ENCODE data around the gene CDR2L.
"Not testable (repeated sequence)": the region's sequence is repeated elsewhere in the genome, so short reads cannot be mapped to it uniquely, and the experiment has no call there.

The CDR2L gene

GRCh38 chr17:74959826-74960515, 27.5 kb upstream of the CDR2L start:
- no peak for DNase-seq

DNA sequence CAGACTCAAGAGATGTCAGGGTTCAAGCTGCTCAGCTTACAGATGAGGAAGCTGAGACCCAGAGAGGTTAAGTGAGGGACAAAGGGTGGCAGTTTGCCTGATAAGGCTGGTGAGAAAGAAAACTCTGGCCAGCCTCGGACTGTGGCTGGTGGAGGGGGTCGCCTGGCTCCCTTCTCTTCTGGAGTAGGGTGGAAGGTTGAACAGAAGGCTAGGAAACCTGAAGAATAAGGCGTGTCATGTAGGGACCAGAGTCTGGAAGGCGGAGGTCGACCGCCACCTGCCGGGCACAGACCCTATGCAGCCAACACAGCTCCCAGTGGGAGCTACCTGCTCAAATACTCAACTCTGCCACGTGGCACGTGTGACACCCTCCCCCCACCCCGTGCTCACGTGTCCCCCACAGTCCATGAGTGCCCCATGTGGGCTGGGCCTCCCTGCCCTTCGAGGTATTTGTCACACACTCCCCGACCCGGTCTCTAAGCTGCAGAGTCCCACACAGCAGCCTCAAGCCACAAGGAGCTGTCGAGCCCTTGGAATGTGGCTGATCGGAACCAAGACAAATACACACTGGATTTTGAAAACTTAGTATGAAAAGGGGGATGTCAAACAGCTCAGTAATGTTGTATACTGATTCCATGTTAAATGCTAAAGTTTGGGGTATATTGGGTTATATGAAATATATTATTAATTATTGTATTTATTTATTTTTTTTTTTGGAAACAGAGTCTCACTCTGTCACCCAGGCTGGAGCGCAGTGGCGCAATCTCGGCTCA, 26.7 kb upstream of the CDR2L start:
- peak; percentile 6 for DNase-seq

DNA sequence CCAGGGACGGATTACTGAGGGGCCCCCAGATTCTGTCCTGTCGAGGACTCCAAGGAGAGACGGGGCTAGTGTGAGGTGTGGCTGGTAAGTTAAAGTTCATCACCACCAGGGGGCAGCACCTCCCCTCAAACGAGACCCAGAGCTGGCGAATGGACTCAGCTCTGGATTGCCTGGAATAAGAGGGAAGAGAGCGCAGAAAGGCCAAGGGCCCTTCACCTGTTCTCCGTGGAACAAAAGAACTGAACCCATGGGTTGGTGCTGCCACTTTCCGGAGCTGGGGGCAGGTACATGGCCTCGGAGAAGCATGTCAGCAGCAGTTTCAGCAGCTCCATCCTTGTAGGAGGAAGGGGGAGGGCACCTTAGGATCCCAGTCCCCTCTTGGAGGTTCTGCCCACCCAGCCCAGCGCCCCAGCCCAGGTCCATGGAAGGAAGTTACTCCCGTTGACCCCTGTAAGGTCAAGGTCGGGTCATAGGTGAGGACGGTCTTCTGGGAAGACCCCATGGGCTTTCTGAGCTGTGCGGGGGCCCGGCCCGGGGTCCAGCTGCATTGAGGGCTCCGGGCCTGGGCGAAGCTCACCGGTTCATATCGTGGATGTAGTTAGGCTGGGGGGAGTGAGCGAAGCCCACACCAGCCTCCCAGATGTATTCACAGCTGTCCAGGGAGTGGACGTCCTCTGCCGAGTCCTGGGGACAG, 25.6 kb upstream of the CDR2L start:
- peak; percentile 68 for DNase-seq

GRCh38 chr17:74962622-74963394, 24.6 kb upstream of the CDR2L start:
- no peak for DNase-seq

DNA sequence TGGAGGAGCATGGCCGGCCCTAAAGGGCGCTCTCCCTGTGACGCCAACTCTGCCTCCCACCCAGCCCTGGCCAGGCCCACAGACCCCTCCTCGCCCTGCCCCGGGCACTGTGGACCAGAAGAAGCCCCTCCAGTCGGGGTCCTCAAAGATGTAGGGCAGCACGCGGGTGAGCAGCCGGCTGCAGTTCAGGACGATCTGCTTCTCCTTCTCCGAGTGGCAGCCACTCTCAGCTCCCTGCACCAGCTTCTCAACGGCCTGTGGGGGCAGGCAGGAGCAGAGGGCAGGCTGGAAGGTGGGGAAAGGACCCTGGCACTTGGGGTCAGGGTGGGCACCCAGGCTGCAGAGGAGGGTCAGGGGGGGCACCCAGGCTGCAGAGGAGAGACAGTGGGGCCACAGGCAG, 23.8 kb upstream of the CDR2L start:
- DNase-seq, result no peak

DNA sequence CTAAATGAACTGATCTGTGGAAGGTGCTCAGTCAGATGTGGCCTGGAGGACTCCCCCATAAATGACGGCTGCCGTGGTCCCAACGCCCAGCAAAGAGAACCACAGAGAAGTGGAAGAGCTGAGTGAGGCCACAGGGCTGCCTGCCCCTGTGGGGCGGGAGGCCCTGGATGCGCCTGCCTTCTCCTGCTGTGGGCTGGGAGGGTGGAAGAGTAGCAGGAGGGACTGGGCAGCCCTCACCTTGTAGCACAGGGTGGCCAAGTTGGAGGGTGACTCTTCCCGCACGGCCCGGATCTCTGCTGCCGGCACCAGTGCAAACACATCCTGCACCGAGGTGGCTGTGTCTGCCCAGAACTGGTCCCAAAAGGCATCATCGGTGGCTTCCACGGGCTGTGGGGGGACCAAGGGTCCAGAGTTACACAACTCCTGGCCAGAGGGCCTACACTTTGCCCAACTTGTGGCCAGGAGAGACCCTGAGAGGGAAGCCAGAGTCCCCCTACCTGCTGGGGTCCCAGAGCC, 23.1 kb upstream of the CDR2L start:
- no peak for DNase-seq

GRCh38 chr17:74964988-74965622, 22.3 kb upstream of the CDR2L start:
- no peak for DNase-seq

- no peak for DNase-seq
These were observed 19.1 kb upstream of the CDR2L start for GRCh38 chr17:74968361-74968780.

DNA sequence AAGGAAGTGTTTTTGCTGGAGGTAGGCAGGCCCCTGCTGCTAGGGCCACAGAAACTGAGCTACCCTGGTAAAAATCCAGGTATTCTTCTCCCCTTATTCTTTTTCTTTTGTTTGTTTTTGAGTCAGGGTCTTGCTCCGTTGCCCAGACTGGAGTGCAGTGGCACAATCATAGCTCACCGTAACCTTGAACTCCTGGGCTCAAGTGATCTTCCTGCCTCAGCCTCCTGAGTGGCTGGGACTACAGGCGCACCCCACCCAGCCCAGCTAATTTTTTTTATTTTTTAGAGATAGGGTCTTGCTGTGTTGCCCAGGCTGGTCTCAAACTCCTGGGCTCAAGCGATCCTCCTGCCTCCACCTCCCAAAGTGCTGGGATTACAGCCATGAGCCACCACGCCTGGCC, 17.9 kb upstream of the CDR2L start:
- DNase-seq, result not testable (repeated sequence)

DNA sequence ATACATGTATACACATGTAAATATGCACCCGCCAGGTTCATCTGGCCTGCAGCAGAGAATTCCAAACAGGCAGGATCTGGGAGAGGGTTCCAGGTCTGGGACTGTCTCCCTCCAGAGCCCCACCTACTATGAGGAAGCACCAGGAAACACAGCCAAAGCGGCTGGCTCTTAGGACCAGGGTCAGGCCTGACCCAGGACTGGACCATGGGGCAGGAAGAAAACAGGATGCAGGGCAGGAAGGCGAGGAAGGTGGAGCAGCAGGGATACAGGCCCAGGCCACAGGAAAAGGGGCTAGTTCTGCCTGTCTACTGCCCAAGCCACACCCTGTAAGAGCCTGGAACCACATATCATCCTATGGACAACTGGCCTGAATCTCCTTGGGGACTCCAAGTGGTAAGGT, 17.0 kb upstream of the CDR2L start:
- DNase-seq, result no peak

DNA sequence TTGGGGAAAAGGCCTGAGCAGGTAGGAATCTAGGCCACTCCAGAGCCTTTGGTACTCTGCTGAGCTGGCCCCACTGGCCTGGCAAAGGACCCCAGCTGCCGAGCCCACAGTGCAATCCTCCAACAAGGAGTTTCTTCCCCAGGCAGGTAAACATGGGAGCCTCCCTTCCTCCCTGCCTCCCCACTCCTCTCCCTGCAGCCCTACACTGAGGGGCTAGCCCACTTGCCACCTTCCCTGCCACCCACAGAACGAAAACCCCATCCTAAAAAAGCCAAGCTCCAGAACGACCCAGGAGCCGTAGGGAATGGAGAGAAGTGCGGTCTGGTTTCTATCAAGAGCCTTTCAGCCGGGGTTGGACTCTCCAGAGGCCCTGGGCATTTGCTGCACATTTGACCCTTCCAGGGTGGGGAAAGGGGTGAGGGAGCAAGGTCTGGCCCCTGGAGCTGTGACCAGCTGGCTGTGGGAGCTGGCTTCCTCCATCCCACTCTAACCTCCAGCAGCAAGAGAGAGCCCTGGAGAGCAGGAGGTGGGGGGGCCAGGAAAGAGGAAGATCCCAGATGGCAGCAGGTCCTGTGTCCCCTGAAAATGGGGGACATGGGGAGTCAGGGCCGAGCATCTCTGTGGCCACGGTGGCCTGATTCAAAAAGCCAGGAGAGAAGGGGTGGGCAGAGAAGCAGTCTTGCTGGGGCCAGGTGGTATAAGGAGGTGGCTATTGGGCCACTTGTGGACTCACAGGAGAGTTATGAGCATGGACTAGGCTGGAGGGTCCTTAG, 16.2 kb upstream of the CDR2L start:
- DNase-seq, result no peak

DNA sequence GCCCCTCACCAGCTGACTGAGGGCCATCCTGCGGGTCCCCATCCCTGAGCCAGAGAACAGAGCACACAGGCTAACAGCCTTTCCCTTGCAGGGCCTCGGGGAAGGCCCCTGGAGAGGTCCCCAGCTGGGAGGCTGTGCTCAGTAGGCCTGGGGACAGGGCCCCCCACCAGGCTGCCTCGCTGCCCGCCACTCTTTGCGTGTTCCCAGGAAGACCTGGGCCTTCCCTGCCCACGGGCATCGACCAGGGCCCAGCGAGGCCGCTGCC, 15.7 kb upstream of the CDR2L start:
- no peak for DNase-seq

GRCh38 chr17:74972107-74972972, 15.1 kb upstream of the CDR2L start, which contains the start of gene HID1:
HID1 (minus strand) TSS chr17:74972759; CDS start chr17:74972656, 103 bp downstream.
- DNase-seq, result no peak

DNA sequence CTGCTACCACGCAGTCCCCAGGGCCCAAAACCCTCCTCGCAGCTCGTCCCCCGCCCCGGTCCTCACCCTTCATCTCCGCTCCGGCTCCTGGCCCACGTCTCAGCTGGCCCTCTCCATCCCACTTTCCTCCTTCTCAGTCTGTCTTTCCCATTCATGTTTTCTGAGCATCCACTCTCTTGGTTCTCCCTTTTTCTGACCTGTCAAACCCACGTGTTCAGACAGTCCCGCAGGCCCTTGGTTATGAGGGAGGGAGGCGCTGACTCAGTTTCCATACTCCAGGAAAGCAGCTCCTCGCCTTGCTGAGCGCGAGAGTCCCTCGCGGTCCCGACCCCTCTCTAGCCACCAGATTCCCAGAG, 14.5 kb upstream of the CDR2L start:
- DNase-seq, result no peak

DNA sequence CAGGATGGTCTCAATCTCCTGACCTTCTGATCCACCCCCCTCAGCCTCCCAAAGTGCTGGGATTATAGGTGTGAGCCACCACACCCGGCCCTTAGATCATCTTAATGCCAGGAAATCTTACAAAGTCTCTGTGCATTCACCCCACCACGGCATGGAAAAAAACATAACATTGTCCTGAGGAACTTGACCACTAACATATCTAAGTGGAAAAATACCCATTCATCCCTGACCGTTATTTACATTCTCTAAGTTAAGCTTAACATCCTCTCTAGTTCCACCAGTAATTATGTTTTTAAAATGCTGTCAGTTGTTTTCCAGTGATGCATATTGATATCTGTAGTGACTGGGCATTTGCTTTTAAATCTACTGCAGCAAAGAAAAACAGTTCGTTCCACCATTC, 11.5 kb upstream of the CDR2L start:
- no peak for DNase-seq

GRCh38 chr17:74977802-74978201, 9.6 kb upstream of the CDR2L start:
- DNase-seq, result no peak

DNA sequence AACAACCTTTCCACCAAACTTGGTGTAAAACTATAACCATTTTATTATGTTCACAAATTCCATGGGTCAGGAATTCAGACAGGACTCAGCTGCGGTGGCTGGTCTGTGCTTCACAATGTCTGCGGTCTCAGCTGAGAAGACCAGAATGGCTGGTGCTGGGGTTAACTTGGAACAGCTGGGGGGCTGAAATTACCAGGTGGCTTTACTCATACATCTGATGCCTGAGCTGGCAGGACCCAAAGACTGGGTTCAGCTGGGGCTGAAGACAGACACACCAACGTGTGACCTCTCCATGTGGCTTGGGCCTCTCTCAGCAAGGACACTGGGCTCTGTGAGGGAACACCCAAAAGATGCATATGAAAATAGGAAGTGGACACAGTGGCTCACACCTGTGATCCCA, 9.2 kb upstream of the CDR2L start:
- no peak for DNase-seq

DNA sequence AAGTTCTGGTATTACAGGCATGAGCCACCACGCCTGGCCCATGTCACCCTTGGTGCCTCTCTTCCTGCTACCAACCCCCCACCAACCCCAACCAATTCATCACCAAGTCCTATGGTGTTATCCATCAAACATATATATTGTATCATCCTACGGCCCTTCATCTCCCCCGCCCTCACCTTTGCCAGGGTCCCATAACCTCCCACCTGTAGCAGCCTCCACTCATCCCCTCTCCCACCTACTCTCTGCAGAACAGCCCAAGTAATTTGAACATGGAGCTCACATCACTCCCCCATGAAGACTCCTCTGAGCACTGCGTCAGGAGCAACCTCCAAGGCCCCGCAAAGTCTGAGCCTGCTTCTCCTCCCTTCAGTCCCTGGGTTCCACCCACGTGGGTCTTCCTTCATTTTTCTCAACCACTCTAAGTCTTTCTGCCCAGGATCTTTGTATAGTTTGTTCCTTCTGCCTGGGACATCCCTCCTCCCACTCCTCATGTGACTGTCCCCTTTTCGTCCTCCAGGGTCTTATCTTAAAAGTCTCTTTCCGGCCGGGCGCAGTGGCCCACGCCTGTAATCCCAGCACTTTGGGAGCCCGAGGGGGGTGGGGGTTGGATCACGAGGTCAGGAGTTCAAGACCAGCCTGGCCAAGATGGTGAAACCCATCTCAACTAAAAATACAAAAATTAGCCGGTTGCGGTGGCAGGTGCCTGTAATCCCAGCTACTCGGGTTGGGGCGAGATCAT, 7.9 kb upstream of the CDR2L start:
- no peak for DNase-seq

GRCh38 chr17:74981318-74981978, 6.0 kb upstream of the CDR2L start:
- no peak for DNase-seq
